HCT116 (cell line): ENCODE measurements around the gene PAX5. TPM values are rescaled to one million over a fixed set of nuclear protein-coding genes. Genes with fewer than 3 reads are reported as not detected.

Experiments used
- ATAC-seq: fragments of 200-7000 bp; cut with Tn5 transposase; 2 replicates; pipeline ENCODE4 v1.9.1; 2020; ENCODE audit warnings: mild to moderate bottlenecking, moderate library complexity
- BruUV-seq: library from RNA; stranded (reverse); fragments of 400-500 nt; replicated peaks from 2 replicates; lab custom pipeline; 2021; lab: Mats Ljungman, UMichigan
- CTCF ChIA-PET: fragments of 300-600 bp; sonication (Branson Sonifier 250); formaldehyde crosslinking; loops from one replicate; lab custom pipeline; 2021; ENCODE audit warnings: antibody characterized with exemption; lab: Charles Lee
- POLR2A ChIA-PET: fragments of 300-600, 350-600 bp; sonication (Branson Sonifier 250); formaldehyde crosslinking; loops from one replicate; lab custom pipeline; 2021; ENCODE audit warnings: antibody characterized with exemption; lab: Charles Lee
- RAD21 ChIA-PET, 2 experiments: fragments of 300-600 bp; sonication (Branson Sonifier 250); formaldehyde crosslinking; loops; one replicate each; lab custom pipeline; 2023; ENCODE audit warnings: low total read pairs in 2 of 2; ENCODE audit not compliant: uncharacterized antibody in 2 of 2, unreplicated experiment in 2 of 2, low non-redundant PET in 1 of 2; lab: Charles Lee
- DNase-seq: peaks from one replicate; pipeline ENCODE4 v3.0.0-alpha.2; 2010; ENCODE audit warnings: low read depth, low spot score
- H2AFZ ChIP-seq: fragments of 200-600 bp; shearing (Covaris generic), sonication (generic); 2 replicates; pipeline ENCODE4 v1.6.1; 2017; ENCODE audit warnings: low read depth, mixed run types, mixed read lengths, antibody characterized with exemption, low read length; ENCODE audit not compliant: poor library complexity, severe bottlenecking
- H3K27ac ChIP-seq: 2 replicates; pipeline ENCODE4 v1.5.1; 2012; ENCODE audit warnings: low read depth, low read length
- H3K27me3 ChIP-seq: fragments of 200-600 bp; sonication (generic); 2 replicates; pipeline ENCODE4 v1.6.1; 2016; ENCODE audit warnings: mixed run types, low read length, mixed read lengths; ENCODE audit not compliant: insufficient read depth
- H3K36me3 ChIP-seq, 2 experiments: fragments of 200-500 bp in 1 of 2; fragments of 200-600 bp in 1 of 2; sonication (Bioruptor generic) in 1 of 2; sonication (generic) in 1 of 2; 2 replicates each; pipeline versions ENCODE4 v1.5.1 to v1.6.1; 2014 to 2016; ENCODE audit warnings: low read length in 2 of 2, inconsistent platforms in 1 of 2, mixed read lengths in 1 of 2, mixed run types in 1 of 2; ENCODE audit not compliant: insufficient read depth in 2 of 2, control insufficient read depth in 1 of 2
- H3K4me1 ChIP-seq, 2 experiments: fragments of 200-600 bp in 1 of 2; sonication (generic) in 1 of 2; 2 replicates each; pipeline versions ENCODE4 v1.5.1 to v1.6.1; 2012 to 2017; ENCODE audit warnings: low read length in 2 of 2, inconsistent platforms in 1 of 2, mild to moderate bottlenecking in 1 of 2, mixed read lengths in 1 of 2, mixed run types in 1 of 2, moderate library complexity in 1 of 2; ENCODE audit not compliant: insufficient read depth in 2 of 2, control insufficient read depth in 1 of 2
- H3K4me2 ChIP-seq: fragments of 200-600 bp; sonication (generic); 2 replicates; pipeline ENCODE4 v1.6.1; 2017; ENCODE audit warnings: mixed run types, low read length, mixed read lengths
- H3K4me3 ChIP-seq, 2 experiments: fragments of 200-600 bp in 1 of 2; sonication (generic) in 1 of 2; replicated peaks in 1 of 2; 2 replicates each; pipeline ENCODE4 v1.5.1; 2011 to 2016; ENCODE audit warnings: low read length in 2 of 2, control low read depth in 1 of 2, low read depth in 1 of 2, mild to moderate bottlenecking in 1 of 2, mixed read lengths in 1 of 2, mixed run types in 1 of 2
- H3K79me2 ChIP-seq: fragments of 200-600 bp; sonication (generic); 2 replicates; pipeline ENCODE4 v1.6.1; 2017; ENCODE audit warnings: mild to moderate bottlenecking, mixed run types, low read length, moderate library complexity, mixed read lengths; ENCODE audit not compliant: insufficient read depth
- H3K9ac ChIP-seq: fragments of 200-600 bp; sonication (generic); 2 replicates; pipeline ENCODE4 v1.6.1; 2016; ENCODE audit warnings: low read length, mixed read lengths
- H3K9me2 ChIP-seq: fragments of 200-600 bp; sonication (generic), shearing (Covaris generic); 2 replicates; pipeline ENCODE4 v1.6.1; 2017; ENCODE audit warnings: mixed run types, mild to moderate bottlenecking, moderate library complexity; ENCODE audit not compliant: insufficient read depth
- H3K9me3 ChIP-seq, 2 experiments: fragments of 200-500 bp in 1 of 2; fragments of 200-600 bp in 1 of 2; sonication (Bioruptor generic) in 1 of 2; sonication (generic) in 1 of 2; 2 replicates each; pipeline ENCODE4 v1.6.1; 2014 to 2017; ENCODE audit warnings: low read length in 2 of 2, mixed read lengths in 2 of 2, inconsistent platforms in 1 of 2, low read depth in 1 of 2, mild to moderate bottlenecking in 1 of 2, mixed run types in 1 of 2, moderate library complexity in 1 of 2; ENCODE audit not compliant: control insufficient read depth in 1 of 2, insufficient read depth in 1 of 2
- H4K20me1 ChIP-seq: fragments of 200-600 bp; sonication (generic), shearing (Covaris generic); 2 replicates; pipeline ENCODE4 v1.6.1; 2017; ENCODE audit warnings: mixed run types, mild to moderate bottlenecking, moderate library complexity; ENCODE audit not compliant: insufficient read depth
- CBX3 ChIP-seq: IDR thresholded peaks from 2 replicates; pipeline ENCODE4 v1.6.1; 2012; ENCODE audit warnings: low read depth
- CTCF ChIP-seq, 3 experiments: fragments of 200-600 bp in 1 of 3; sonication (generic) in 1 of 3; IDR thresholded peaks in 2 of 3; conservative IDR thresholded peaks in 1 of 3; 2 replicates each; pipeline ENCODE4 v1.5.1; 2012 to 2017; ENCODE audit warnings: low read depth in 2 of 3, low read length in 2 of 3, antibody characterized with exemption in 1 of 3, borderline replicate concordance in 1 of 3, control low read depth in 1 of 3, mild to moderate bottlenecking in 1 of 3, mixed read lengths in 1 of 3, mixed run types in 1 of 3, moderate library complexity in 1 of 3; ENCODE audit not compliant: insufficient read depth in 1 of 3
- EGR1 ChIP-seq: IDR thresholded peaks from 2 replicates; pipeline ENCODE4 v1.6.1; 2012; ENCODE audit warnings: low read depth
- FOSL1 ChIP-seq: IDR thresholded peaks from 2 replicates; pipeline ENCODE4 v1.6.1; 2012; ENCODE audit warnings: low read depth
- MAX ChIP-seq: IDR thresholded peaks from 2 replicates; pipeline ENCODE4 v1.6.1; 2012
- POLR2AphosphoS5 ChIP-seq: IDR thresholded peaks from 2 replicates; pipeline ENCODE4 v1.6.1; 2011; ENCODE audit warnings: mild to moderate bottlenecking, low read depth, low read length, moderate library complexity
- RAD21 ChIP-seq: IDR thresholded peaks from 2 replicates; pipeline ENCODE4 v1.6.1; 2012; ENCODE audit warnings: low read depth, mild to moderate bottlenecking
- SIN3A ChIP-seq: IDR thresholded peaks from 2 replicates; pipeline ENCODE4 v1.6.1; 2012; ENCODE audit warnings: low read depth
- SRF ChIP-seq: IDR thresholded peaks from 2 replicates; pipeline ENCODE4 v1.6.1; 2012; ENCODE audit warnings: low read depth
- ZBTB33 ChIP-seq: IDR thresholded peaks from 2 replicates; pipeline ENCODE4 v1.6.1; 2011; ENCODE audit warnings: mild to moderate bottlenecking, low read length, moderate library complexity; ENCODE audit not compliant: insufficient replicate concordance; ENCODE audit errors: extremely low read depth
- ZNF274 ChIP-seq: fragments of 200-500 bp; sonication (Bioruptor generic); IDR thresholded peaks from 2 replicates; pipeline ENCODE4 v1.6.1; 2014; ENCODE audit warnings: mild to moderate bottlenecking, low read depth, low read length, inconsistent platforms
- intact Hi-C: fragments of 100-400 bp; cut with micrococcal nuclease; formaldehyde crosslinking; loops from 2 replicates; pipeline ENCODE4 v1.10.0; 2022
- total RNA-seq: library from RNA; stranded (reverse); gene quantifications from one replicate; pipeline ENCODE4 v1.2.1, GENCODE V29; 2021; ENCODE audit not compliant: unreplicated experiment

The PAX5 gene
- total RNA-seq, 1 experiment from 2014 or later, result 0.17 TPM

- RAD21 ChIA-PET, result interaction anchor here (0.6 to 2.6 kb wide), 10 partner anchors 18 to 123 kb away, joined by 3 to 16 read pairs (median 4); no protein-coding TSS in a partner anchor
- no peaks in the 10 kb centered on the region for H3K36me3 ChIP-seq
- H3K79me2 ChIP-seq, result no peaks in the 10 kb centered on the region
- H3K27me3 ChIP-seq, result peaks cover 18% of the 10 kb centered on the region; the same call in 1 of the 2 replicates
- peak; percentile 43 for DNase-seq
- no peak overlapping the region for H2AFZ ChIP-seq
- H4K20me1 ChIP-seq, result no peaks in the 10 kb centered on the region
- H3K9ac ChIP-seq, result no peak overlapping the region
- no peak overlapping the region for H3K4me2 ChIP-seq
- no peaks in the 10 kb centered on the region for H3K9me3 ChIP-seq
- H3K4me3 ChIP-seq, result no peak overlapping the region
- TF ChIP-seq CTCF (IDR thresholded peaks at IDR 0.05 in 2 of 3, conservative IDR thresholded peaks at IDR 0.05 in 1 of 3; ENCODE audit: borderline replicate concordance in 1 of 3, insufficient read depth in 1 of 3, low read depth in 2 of 3, low read length in 2 of 3), result peak; percentile 91 to 96 (median 92)
- TF ChIP-seq ZNF274, result no peak
- TF ChIP-seq RAD21, result peak; percentile 97
- H3K4me1 ChIP-seq, result no peaks in the 10 kb centered on the region
- ATAC-seq, result peak; percentile 99
- intact Hi-C loops, result loop anchor here (1.0 to 10.0 kb wide), 3 partner anchors 118 to 521 kb away; no protein-coding TSS in a partner anchor
- no peaks in the 10 kb centered on the region for H3K9me2 ChIP-seq
- CTCF ChIA-PET, result interaction anchor here (0.6 to 5.0 kb wide), 27 partner anchors 9 to 609 kb away, joined by 3 to 148 read pairs (median 5); no protein-coding TSS in a partner anchor
- no peak overlapping the region for H3K27ac ChIP-seq
- BruUV-seq, result no TSS peak
- POLR2A ChIA-PET, result interaction anchor here (0.8 kb wide), 1 partner anchor 119 kb away, joined by 3 read pairs; no protein-coding TSS in a partner anchor
Observed at GRCh38 chr9:36873247-36873875, 160.7 kb downstream of the PAX5 start.

- Histone ChIP-seq H3K4me3 (no peak overlapping the region), H3K27me3 (peaks cover 18% of the 10 kb centered on the region), H3K9me3 (no peaks in the 10 kb centered on the region), H3K9me2 (no peaks in the 10 kb centered on the region), H3K4me2 (no peak overlapping the region), H4K20me1 (no peaks in the 10 kb centered on the region), H3K27ac (no peak overlapping the region), H3K4me1 (no peaks in the 10 kb centered on the region), H3K9ac (no peak overlapping the region), H2AFZ (no peak overlapping the region), H3K36me3 (no peaks in the 10 kb centered on the region), H3K79me2 (no peaks in the 10 kb centered on the region)
- intact Hi-C loops, result loop anchor here (1.0 to 10.0 kb wide), 3 partner anchors 119 to 522 kb away; no protein-coding TSS in a partner anchor
- ChIA-PET CTCF (interaction anchor here (0.6 to 5.0 kb wide), 25 partner anchors 8 to 609 kb away, joined by 3 to 148 read pairs (median 5); no protein-coding TSS in a partner anchor), RAD21 (interaction anchor here (0.6 to 2.6 kb wide), 9 partner anchors 17 to 123 kb away, joined by 3 to 16 read pairs (median 5); no protein-coding TSS in a partner anchor), POLR2A (interaction anchor here (0.8 kb wide), 1 partner anchor 120 kb away, joined by 3 read pairs; no protein-coding TSS in a partner anchor)
- DNase-seq (no peak), ATAC-seq (no peak)
- BruUV-seq, result no TSS peak
- no peak for TF ChIP-seq SRF
- TF ChIP-seq EGR1, result no peak
- no peak for TF ChIP-seq CBX3
- TF ChIP-seq ZBTB33, result no peak
- TF ChIP-seq MAX, result no peak
- TF ChIP-seq FOSL1, result no peak
- TF ChIP-seq SIN3A, result no peak
- no peak for TF ChIP-seq POLR2AphosphoS5
- TF ChIP-seq RAD21, result no peak
Observed at GRCh38 chr9:36872641-36873040, 161.4 kb downstream of the PAX5 start.
